ENCODE data around the gene CRMP1.

GRCh38 chr4:5887361-5888221 is 5.3 kb downstream of the CRMP1 start:
- TF ChIP-seq POLR2AphosphoS5 (IDR thresholded peaks at IDR 0.05) (no peak), POLR2A (IDR thresholded peaks at IDR 0.05) (no peak), CTCF (IDR thresholded peaks at IDR 0.05) (no peak), EP300 (IDR thresholded peaks at IDR 0.05) (no peak)
